Activated naive CD4-positive, alpha-beta T cell treated with anti-CD3 and anti-CD28 coated beads, Interleukin-2, amount 10 ng/mL, durations not matched to agents 7 days and 5 days (primary cell): Measurements from ENCODE around the gene NLRC3.
A peak's percentile ranks its signal among the peaks of the same experiment; 100 is the strongest.

Source experiments
- CTCF ChIA-PET: fragments of 350-600 bp; sonication (Branson Sonifier 250); formaldehyde crosslinking; loops from one replicate; lab custom pipeline; 2021; ENCODE audit warnings: antibody characterized with exemption; lab: Charles Lee
- DNase-seq: peaks from one replicate; pipeline ENCODE4 v3.0.0-alpha.2; 2020
- H3K27ac Mint-ChIP-seq: one replicate; pipeline ENCODE4 v1.8.0; 2021; ENCODE audit warnings: mild to moderate bottlenecking, moderate library complexity, mixed read lengths
- H3K27me3 Mint-ChIP-seq: one replicate; pipeline ENCODE4 v1.8.0; 2021; ENCODE audit warnings: mild to moderate bottlenecking, mixed read lengths
- H3K36me3 Mint-ChIP-seq: one replicate; pipeline ENCODE4 v1.8.0; 2021; ENCODE audit warnings: mixed read lengths
- H3K4me1 Mint-ChIP-seq: one replicate; pipeline ENCODE4 v1.8.0; 2021; ENCODE audit warnings: mixed read lengths
- H3K4me3 Mint-ChIP-seq: one replicate; pipeline ENCODE4 v1.8.0; 2021; ENCODE audit warnings: mild to moderate bottlenecking, moderate library complexity, mixed read lengths
- H3K9me3 Mint-ChIP-seq: one replicate; pipeline ENCODE4 v1.8.0; 2021; ENCODE audit warnings: mixed read lengths

The NLRC3 gene

GRCh38 chr16:3495176-3495575, 82.0 kb downstream of the NLRC3 start, which contains the start of gene C16orf90:
TSS of gene C16orf90 (minus strand) at chr16:3495489. CDS start at chr16:3495421, 68 bp downstream.
- Mint-ChIP-seq H3K27ac (peak within 1 kb of the TSS; percentile 45), H3K9me3 (peaks cover 3% of the 10 kb centered on the region), H3K36me3 (no peaks in the 10 kb centered on the region), H3K4me1 (peaks cover 11% of the 10 kb centered on the region), H3K4me3 (no peak within 1 kb of the TSS), H3K27me3 (peaks cover 5% of the 10 kb centered on the region)
- CTCF ChIA-PET = no interaction called here
- DNase-seq = no peak

DNA sequence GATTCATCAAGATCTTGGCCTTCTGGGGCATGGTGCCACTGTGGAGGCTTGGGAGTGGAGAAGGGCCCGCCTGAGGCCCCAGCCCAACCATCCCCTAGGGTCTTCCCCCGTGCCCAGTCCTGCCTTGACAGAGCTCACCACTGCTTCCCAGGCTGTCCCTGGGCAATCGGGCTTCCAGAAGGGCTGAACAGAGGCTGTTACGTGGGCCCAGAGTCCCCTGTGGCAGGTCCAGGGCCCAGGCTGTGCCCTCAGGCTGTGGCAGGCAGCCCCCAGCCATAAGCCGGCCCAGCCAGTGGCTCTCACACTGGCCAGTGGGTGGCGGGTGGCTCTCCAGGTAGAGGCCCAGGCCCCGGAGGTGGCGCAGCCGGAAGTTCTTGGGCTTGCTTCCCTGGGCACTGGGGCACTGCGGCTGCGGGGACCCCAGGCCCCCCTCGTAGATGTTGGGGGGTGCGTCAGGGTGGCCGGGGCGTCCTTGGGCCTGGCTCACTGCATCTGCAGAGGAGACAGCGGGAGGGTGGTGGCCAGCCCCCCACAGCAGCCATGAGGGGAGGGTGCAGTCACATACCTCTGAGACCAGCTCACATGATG, 82.7 kb downstream of the NLRC3 start:
- Mint-ChIP-seq H3K9me3 (peaks cover 2% of the 10 kb centered on the region), H3K4me3 (no peak overlapping the region), H3K27ac (no peak overlapping the region), H3K27me3 (no peaks in the 10 kb centered on the region), H3K36me3 (no peaks in the 10 kb centered on the region), H3K4me1 (peaks cover 4% of the 10 kb centered on the region)
- CTCF ChIA-PET = no interaction called here
- DNase-seq = no peak

DNA sequence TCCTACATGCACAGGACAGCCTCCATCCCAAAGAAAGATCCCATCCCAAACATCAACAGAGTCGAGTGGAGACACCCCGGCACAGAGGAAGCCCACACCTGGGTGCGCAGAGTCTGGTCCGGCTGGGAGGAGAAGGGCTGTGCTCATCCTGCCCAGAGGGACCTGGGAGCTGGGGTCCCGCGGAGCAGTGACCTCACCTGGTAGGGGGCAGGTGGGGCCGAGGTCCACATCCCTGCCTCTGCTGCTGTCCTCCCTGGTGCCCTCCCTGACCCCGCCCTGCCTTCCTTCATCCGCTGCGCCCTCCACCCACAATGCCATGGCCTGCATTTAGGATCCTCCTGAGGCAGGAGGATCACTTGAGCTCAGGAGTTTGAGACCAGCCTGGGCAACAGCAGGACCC, 84.8 kb downstream of the NLRC3 start:
- Mint-ChIP-seq H3K4me1 (no peaks in the 10 kb centered on the region), H3K27me3 (no peaks in the 10 kb centered on the region), H3K9me3 (no peaks in the 10 kb centered on the region), H3K27ac (no peak overlapping the region), H3K4me3 (no peak overlapping the region), H3K36me3 (no peaks in the 10 kb centered on the region)
- no peak for DNase-seq
- CTCF ChIA-PET = no interaction called here

GRCh38 chr16:3490911-3491629, 86.1 kb downstream of the NLRC3 start:
- DNase-seq = peak; percentile 27
- CTCF ChIA-PET = interaction anchor here (2.0 kb wide), 1 partner anchor 9 kb away, joined by 7 read pairs; no protein-coding TSS in a partner anchor
- Mint-ChIP-seq H3K27me3 (no peaks in the 10 kb centered on the region), H3K4me3 (no peak overlapping the region), H3K27ac (no peak overlapping the region), H3K9me3 (no peaks in the 10 kb centered on the region), H3K4me1 (no peaks in the 10 kb centered on the region), H3K36me3 (no peaks in the 10 kb centered on the region)
